Measurements from ENCODE around the gene RPL4. TPM values are rescaled to one million over a fixed set of nuclear protein-coding genes. Genes with fewer than 3 reads are reported as not detected.

The RPL4 gene
- total RNA-seq, result 5,812 and 6,955 TPM in 2 replicates

GRCh38 chr15:66504563-66505429, at the start of gene RPL4, which contains the start of gene ZWILCH:
TSS of gene RPL4 (minus strand) at chr15:66504855. CDS start at chr15:66504790, 65 bp downstream.
TSS of gene ZWILCH (plus strand) at chr15:66505326. CDS start at chr15:66505339, 13 bp downstream.

GRCh38 chr15:66497502-66498455, 6.9 kb downstream of the RPL4 start, which contains the start of gene SNAPC5:
TSS of gene SNAPC5 (minus strand) at chr15:66497762. CDS start at chr15:66497731, 31 bp downstream.

Other genes with a start within 250 kb of the RPL4 start
- gene DIS3L, start 211.3 kb downstream of the RPL4 start, total RNA-seq, result 21.3 and 30.0 TPM in 2 replicates
- gene TIPIN, start 148.2 kb downstream of the RPL4 start, total RNA-seq, result 5.8 and 10.1 TPM in 2 replicates
- gene MAP2K1, start 117.9 kb downstream of the RPL4 start, total RNA-seq, result 33.4 and 34.0 TPM in 2 replicates
- gene SNAPC5, start 7.1 kb downstream of the RPL4 start, total RNA-seq, result 14.7 and 17.0 TPM in 2 replicates
- 26.5 and 35.1 TPM in 2 replicates for gene ZWILCH, start 471 bp upstream of the RPL4 start, total RNA-seq
- 0.58 and 3.5 TPM in 2 replicates for gene LCTL, start 61.1 kb upstream of the RPL4 start, total RNA-seq
- gene SMAD6, start 197.4 kb upstream of the RPL4 start, total RNA-seq, result 4.8 and 7.8 TPM in 2 replicates

All from myometrial cell (primary cell).